ENCODE measurements around the gene GIT1.

DNA sequence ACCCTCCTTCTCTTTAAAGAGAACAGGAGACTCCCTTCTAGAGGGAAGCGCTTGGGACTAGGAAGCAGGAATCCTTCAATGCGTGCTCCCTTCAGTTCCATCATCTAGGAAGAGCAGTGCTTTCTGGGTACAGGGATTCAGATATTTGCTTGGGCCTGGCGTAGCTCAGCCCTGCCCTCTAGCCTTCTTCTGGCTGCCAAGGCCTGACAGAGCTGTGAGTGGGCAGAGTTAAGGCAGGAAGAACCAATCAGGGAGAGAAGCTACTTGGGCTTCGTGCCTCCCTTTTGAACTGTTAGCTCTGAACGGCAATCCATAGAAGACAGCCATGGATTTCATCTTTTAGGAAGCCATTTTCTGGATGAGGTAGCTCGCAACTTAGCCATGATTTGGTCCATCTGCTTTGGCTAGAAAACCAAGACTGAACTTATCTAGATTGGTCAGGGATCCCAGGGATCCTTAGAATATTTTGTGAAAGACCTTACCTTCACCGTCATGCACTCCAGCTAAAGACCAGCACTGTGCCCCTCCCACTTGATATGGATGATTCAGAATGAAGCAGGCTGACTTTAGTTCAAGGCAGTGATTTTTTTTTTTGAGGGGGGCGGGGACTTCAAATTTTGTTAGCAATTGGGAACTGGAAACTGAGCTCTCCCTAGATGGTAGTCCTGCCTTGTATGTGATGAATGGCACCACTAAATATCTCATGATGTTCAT lies 35.7 kb upstream of the GIT1 start:
- TF ChIP-seq EZH2 (IDR thresholded peaks at IDR 0.05; ENCODE audit: borderline replicate concordance, insufficient read depth, low read length, poor library complexity, severe bottlenecking), result no peak
- TF ChIP-seq, protein P1, sequence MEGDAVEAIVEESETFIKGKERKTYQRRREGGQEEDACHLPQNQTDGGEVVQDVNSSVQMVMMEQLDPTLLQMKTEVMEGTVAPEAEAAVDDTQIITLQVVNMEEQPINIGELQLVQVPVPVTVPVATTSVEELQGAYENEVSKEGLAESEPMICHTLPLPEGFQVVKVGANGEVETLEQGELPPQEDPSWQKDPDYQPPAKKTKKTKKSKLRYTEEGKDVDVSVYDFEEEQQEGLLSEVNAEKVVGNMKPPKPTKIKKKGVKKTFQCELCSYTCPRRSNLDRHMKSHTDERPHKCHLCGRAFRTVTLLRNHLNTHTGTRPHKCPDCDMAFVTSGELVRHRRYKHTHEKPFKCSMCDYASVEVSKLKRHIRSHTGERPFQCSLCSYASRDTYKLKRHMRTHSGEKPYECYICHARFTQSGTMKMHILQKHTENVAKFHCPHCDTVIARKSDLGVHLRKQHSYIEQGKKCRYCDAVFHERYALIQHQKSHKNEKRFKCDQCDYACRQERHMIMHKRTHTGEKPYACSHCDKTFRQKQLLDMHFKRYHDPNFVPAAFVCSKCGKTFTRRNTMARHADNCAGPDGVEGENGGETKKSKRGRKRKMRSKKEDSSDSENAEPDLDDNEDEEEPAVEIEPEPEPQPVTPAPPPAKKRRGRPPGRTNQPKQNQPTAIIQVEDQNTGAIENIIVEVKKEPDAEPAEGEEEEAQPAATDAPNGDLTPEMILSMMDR (IDR thresholded peaks at IDR 0.05; ENCODE audit: poor library complexity, severe bottlenecking), result no peak
- no peak for TF ChIP-seq SMC3 (conservative IDR thresholded peaks at IDR 0.05; ENCODE audit: poor library complexity)
- TF ChIP-seq TAF1 (IDR thresholded peaks at IDR 0.05; ENCODE audit: low read depth), result no peak

Data from neural cell (in vitro differentiated cells).